Ishikawa (cell line): ENCODE data around the gene RAPGEF4.

Experiments
- CREB1 ChIP-seq: IDR thresholded peaks from 2 replicates; pipeline ENCODE4 v1.6.1; 2012; ENCODE audit warnings: low read depth
- EGR1 ChIP-seq: IDR thresholded peaks from 2 replicates; pipeline ENCODE4 v1.6.1; 2012
- EP300 ChIP-seq: IDR thresholded peaks from 2 replicates; pipeline ENCODE4 v1.6.1; 2012; ENCODE audit warnings: borderline replicate concordance
- NFIC ChIP-seq: IDR thresholded peaks from 2 replicates; pipeline ENCODE4 v1.6.1; 2012
- RAD21 ChIP-seq: IDR thresholded peaks from 2 replicates; pipeline ENCODE4 v1.6.1; 2012; ENCODE audit warnings: low read depth
- TAF1 ChIP-seq: IDR thresholded peaks from 2 replicates; pipeline ENCODE4 v1.6.1; 2012; ENCODE audit warnings: low read depth, mild to moderate bottlenecking
- TCF12 ChIP-seq: IDR thresholded peaks from 2 replicates; pipeline ENCODE4 v1.6.1; 2012; ENCODE audit warnings: low read depth
- ZBTB7A ChIP-seq: IDR thresholded peaks from 2 replicates; pipeline ENCODE4 v1.6.1; 2012; ENCODE audit warnings: low read depth
- TF ChIP-seq, protein P1 (sequence below): IDR thresholded peaks from 2 replicates; pipeline ENCODE4 v1.6.1; 2012
- TF ChIP-seq, protein P2 (sequence below): IDR thresholded peaks from 2 replicates; pipeline ENCODE4 v1.6.1; 2012; ENCODE audit warnings: low read depth, mild to moderate bottlenecking

DNA sequence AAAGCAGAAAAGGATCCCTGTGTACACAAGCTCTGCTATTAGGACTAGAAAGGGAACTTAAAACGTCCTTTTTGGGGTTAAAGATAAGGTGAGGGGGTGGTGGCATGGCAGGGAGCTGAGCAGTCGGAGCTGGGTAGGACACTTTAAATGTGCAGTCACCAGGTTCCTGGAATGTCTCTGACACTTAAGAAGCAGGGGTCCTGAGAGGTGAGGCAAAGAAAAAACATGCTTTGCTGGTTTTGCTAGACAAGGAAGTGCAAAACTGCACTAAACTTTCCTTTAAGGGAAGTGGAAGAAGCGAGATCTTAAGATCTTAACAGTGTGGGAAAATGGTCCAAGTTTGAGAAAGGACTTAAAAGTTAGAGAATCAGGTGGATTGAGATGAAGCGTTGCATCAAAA lies 240.5 kb downstream of the RAPGEF4 start:
- TF ChIP-seq, protein P1, sequence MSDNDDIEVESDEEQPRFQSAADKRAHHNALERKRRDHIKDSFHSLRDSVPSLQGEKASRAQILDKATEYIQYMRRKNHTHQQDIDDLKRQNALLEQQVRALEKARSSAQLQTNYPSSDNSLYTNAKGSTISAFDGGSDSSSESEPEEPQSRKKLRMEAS: no peak
- TF ChIP-seq ZBTB7A (no peak), RAD21 (no peak), CREB1 (no peak), TAF1 (no peak), NFIC (no peak), TCF12 (no peak), EGR1 (no peak), EP300 (no peak)
- TF ChIP-seq, protein P2, sequence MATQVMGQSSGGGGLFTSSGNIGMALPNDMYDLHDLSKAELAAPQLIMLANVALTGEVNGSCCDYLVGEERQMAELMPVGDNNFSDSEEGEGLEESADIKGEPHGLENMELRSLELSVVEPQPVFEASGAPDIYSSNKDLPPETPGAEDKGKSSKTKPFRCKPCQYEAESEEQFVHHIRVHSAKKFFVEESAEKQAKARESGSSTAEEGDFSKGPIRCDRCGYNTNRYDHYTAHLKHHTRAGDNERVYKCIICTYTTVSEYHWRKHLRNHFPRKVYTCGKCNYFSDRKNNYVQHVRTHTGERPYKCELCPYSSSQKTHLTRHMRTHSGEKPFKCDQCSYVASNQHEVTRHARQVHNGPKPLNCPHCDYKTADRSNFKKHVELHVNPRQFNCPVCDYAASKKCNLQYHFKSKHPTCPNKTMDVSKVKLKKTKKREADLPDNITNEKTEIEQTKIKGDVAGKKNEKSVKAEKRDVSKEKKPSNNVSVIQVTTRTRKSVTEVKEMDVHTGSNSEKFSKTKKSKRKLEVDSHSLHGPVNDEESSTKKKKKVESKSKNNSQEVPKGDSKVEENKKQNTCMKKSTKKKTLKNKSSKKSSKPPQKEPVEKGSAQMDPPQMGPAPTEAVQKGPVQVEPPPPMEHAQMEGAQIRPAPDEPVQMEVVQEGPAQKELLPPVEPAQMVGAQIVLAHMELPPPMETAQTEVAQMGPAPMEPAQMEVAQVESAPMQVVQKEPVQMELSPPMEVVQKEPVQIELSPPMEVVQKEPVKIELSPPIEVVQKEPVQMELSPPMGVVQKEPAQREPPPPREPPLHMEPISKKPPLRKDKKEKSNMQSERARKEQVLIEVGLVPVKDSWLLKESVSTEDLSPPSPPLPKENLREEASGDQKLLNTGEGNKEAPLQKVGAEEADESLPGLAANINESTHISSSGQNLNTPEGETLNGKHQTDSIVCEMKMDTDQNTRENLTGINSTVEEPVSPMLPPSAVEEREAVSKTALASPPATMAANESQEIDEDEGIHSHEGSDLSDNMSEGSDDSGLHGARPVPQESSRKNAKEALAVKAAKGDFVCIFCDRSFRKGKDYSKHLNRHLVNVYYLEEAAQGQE: no peak
